ENCODE data around the gene TREH.
A peak's percentile ranks its signal among the peaks of the same experiment; 100 is the strongest.
"Not testable (repeated sequence)": the region's sequence is repeated elsewhere in the genome, so short reads cannot be mapped to it uniquely, and the experiment has no call there.

Gene TREH

GRCh38 chr11:118714416-118714815 lies 35.0 kb upstream of the TREH start:
- H3K4me3 ChIP-seq (ENCODE audit: low read length); H3K36me3 ChIP-seq (ENCODE audit: insufficient read depth, low read length); H3K27me3 ChIP-seq (ENCODE audit: insufficient read depth, low read length); H2AFZ ChIP-seq (ENCODE audit: low read depth, low read length); H3K9me3 ChIP-seq (ENCODE audit: low read length): not testable (repeated sequence)
- H3K4me1 ChIP-seq (ENCODE audit: insufficient read depth, low read length): peaks cover 12% of the 10 kb centered on the region

- H3K36me3 ChIP-seq (ENCODE audit: insufficient read depth, low read length): no peaks in the 10 kb centered on the region
- H3K4me1 ChIP-seq (ENCODE audit: insufficient read depth, low read length): peaks cover 15% of the 10 kb centered on the region
- H3K27me3 ChIP-seq (ENCODE audit: insufficient read depth, low read length): peaks cover 2% of the 10 kb centered on the region
- H2AFZ ChIP-seq (ENCODE audit: low read depth, low read length): no peak overlapping the region
- no peak overlapping the region for H3K4me3 ChIP-seq (ENCODE audit: low read length)
- no peaks in the 10 kb centered on the region for H3K9me3 ChIP-seq (ENCODE audit: low read length)
Observed at GRCh38 chr11:118708296-118708695, 28.8 kb upstream of the TREH start.

GRCh38 chr11:118706546-118706825 lies 27.0 kb upstream of the TREH start:
- Histone ChIP-seq H3K4me1 (ENCODE audit: insufficient read depth, low read length) (peaks cover 15% of the 10 kb centered on the region), H2AFZ (ENCODE audit: low read depth, low read length) (no peak overlapping the region), H3K9me3 (ENCODE audit: low read length) (no peaks in the 10 kb centered on the region), H3K27me3 (ENCODE audit: insufficient read depth, low read length) (peaks cover 2% of the 10 kb centered on the region), H3K4me3 (ENCODE audit: low read length) (no peak overlapping the region), H3K36me3 (ENCODE audit: insufficient read depth, low read length) (no peaks in the 10 kb centered on the region)

- Histone ChIP-seq H3K36me3 (ENCODE audit: insufficient read depth, low read length) (no peaks in the 10 kb centered on the region), H3K4me1 (ENCODE audit: insufficient read depth, low read length) (peaks cover 15% of the 10 kb centered on the region), H2AFZ (ENCODE audit: low read depth, low read length) (peak overlapping the region; percentile 27), H3K9me3 (ENCODE audit: low read length) (no peaks in the 10 kb centered on the region), H3K27me3 (ENCODE audit: insufficient read depth, low read length) (peaks cover 2% of the 10 kb centered on the region), H3K4me3 (ENCODE audit: low read length) (peak overlapping the region; percentile 18)
Observed at GRCh38 chr11:118705791-118706545, 26.5 kb upstream of the TREH start.

GRCh38 chr11:118705111-118705741 lies 25.8 kb upstream of the TREH start:
- Histone ChIP-seq H3K9me3 (ENCODE audit: low read length) (no peaks in the 10 kb centered on the region), H3K27me3 (ENCODE audit: insufficient read depth, low read length) (peaks cover 2% of the 10 kb centered on the region), H3K36me3 (ENCODE audit: insufficient read depth, low read length) (no peaks in the 10 kb centered on the region), H3K4me3 (ENCODE audit: low read length) (peak overlapping the region; percentile 18), H3K4me1 (ENCODE audit: insufficient read depth, low read length) (peaks cover 15% of the 10 kb centered on the region), H2AFZ (ENCODE audit: low read depth, low read length) (peak overlapping the region; percentile 27)

- Histone ChIP-seq H3K9me3 (ENCODE audit: low read length) (no peaks in the 10 kb centered on the region), H3K4me1 (ENCODE audit: insufficient read depth, low read length) (peaks cover 15% of the 10 kb centered on the region), H3K27me3 (ENCODE audit: insufficient read depth, low read length) (peaks cover 2% of the 10 kb centered on the region), H3K4me3 (ENCODE audit: low read length) (no peak overlapping the region), H2AFZ (ENCODE audit: low read depth, low read length) (no peak overlapping the region), H3K36me3 (ENCODE audit: insufficient read depth, low read length) (no peaks in the 10 kb centered on the region)
Observed at GRCh38 chr11:118703563-118704106, 24.2 kb upstream of the TREH start.

GRCh38 chr11:118699506-118700220 lies 20.2 kb upstream of the TREH start:
- no peak overlapping the region for H2AFZ ChIP-seq (ENCODE audit: low read depth, low read length)
- H3K36me3 ChIP-seq (ENCODE audit: insufficient read depth, low read length): no peaks in the 10 kb centered on the region
- no peaks in the 10 kb centered on the region for H3K4me1 ChIP-seq (ENCODE audit: insufficient read depth, low read length)
- H3K27me3 ChIP-seq (ENCODE audit: insufficient read depth, low read length): no peaks in the 10 kb centered on the region
- no peak overlapping the region for H3K4me3 ChIP-seq (ENCODE audit: low read length)
- H3K9me3 ChIP-seq (ENCODE audit: low read length): no peaks in the 10 kb centered on the region

GRCh38 chr11:118697346-118697745 lies 17.9 kb upstream of the TREH start:
- Histone ChIP-seq H3K27me3 (ENCODE audit: insufficient read depth, low read length) (no peaks in the 10 kb centered on the region), H3K4me3 (ENCODE audit: low read length) (no peak overlapping the region), H3K9me3 (ENCODE audit: low read length) (no peaks in the 10 kb centered on the region), H3K4me1 (ENCODE audit: insufficient read depth, low read length) (no peaks in the 10 kb centered on the region), H3K36me3 (ENCODE audit: insufficient read depth, low read length) (no peaks in the 10 kb centered on the region), H2AFZ (ENCODE audit: low read depth, low read length) (no peak overlapping the region)

- no peaks in the 10 kb centered on the region for H3K9me3 ChIP-seq (ENCODE audit: low read length)
- no peaks in the 10 kb centered on the region for H3K36me3 ChIP-seq (ENCODE audit: insufficient read depth, low read length)
- no peak overlapping the region for H2AFZ ChIP-seq (ENCODE audit: low read depth, low read length)
- H3K27me3 ChIP-seq (ENCODE audit: insufficient read depth, low read length): no peaks in the 10 kb centered on the region
- no peaks in the 10 kb centered on the region for H3K4me1 ChIP-seq (ENCODE audit: insufficient read depth, low read length)
- H3K4me3 ChIP-seq (ENCODE audit: low read length): no peak overlapping the region
Observed at GRCh38 chr11:118696673-118697226, 17.3 kb upstream of the TREH start.

GRCh38 chr11:118694771-118695170 lies 15.3 kb upstream of the TREH start:
- H3K9me3 ChIP-seq (ENCODE audit: low read length): no peaks in the 10 kb centered on the region
- no peaks in the 10 kb centered on the region for H3K27me3 ChIP-seq (ENCODE audit: insufficient read depth, low read length)
- H3K4me3 ChIP-seq (ENCODE audit: low read length): no peak overlapping the region
- H3K4me1 ChIP-seq (ENCODE audit: insufficient read depth, low read length): no peaks in the 10 kb centered on the region
- no peaks in the 10 kb centered on the region for H3K36me3 ChIP-seq (ENCODE audit: insufficient read depth, low read length)
- H2AFZ ChIP-seq (ENCODE audit: low read depth, low read length): no peak overlapping the region

- no peak overlapping the region for H2AFZ ChIP-seq (ENCODE audit: low read depth, low read length)
- no peak overlapping the region for H3K4me3 ChIP-seq (ENCODE audit: low read length)
- H3K36me3 ChIP-seq (ENCODE audit: insufficient read depth, low read length): no peaks in the 10 kb centered on the region
- H3K27me3 ChIP-seq (ENCODE audit: insufficient read depth, low read length): no peaks in the 10 kb centered on the region
- H3K4me1 ChIP-seq (ENCODE audit: insufficient read depth, low read length): no peaks in the 10 kb centered on the region
- no peaks in the 10 kb centered on the region for H3K9me3 ChIP-seq (ENCODE audit: low read length)
Observed at GRCh38 chr11:118694185-118694584, 14.7 kb upstream of the TREH start.

- H3K36me3 ChIP-seq (ENCODE audit: insufficient read depth, low read length): no peaks in the 10 kb centered on the region
- H3K4me3 ChIP-seq (ENCODE audit: low read length): no peak overlapping the region
- no peaks in the 10 kb centered on the region for H3K4me1 ChIP-seq (ENCODE audit: insufficient read depth, low read length)
- H2AFZ ChIP-seq (ENCODE audit: low read depth, low read length): no peak overlapping the region
- no peaks in the 10 kb centered on the region for H3K27me3 ChIP-seq (ENCODE audit: insufficient read depth, low read length)
- H3K9me3 ChIP-seq (ENCODE audit: low read length): no peaks in the 10 kb centered on the region
Observed at GRCh38 chr11:118691926-118692830, 12.7 kb upstream of the TREH start.

Data from neuron (in vitro differentiated cells).